GM19099 (cell line): ENCODE results near the gene RNGTT.

Experiments
- POLR2A ChIP-seq: IDR thresholded peaks from 3 replicates; pipeline ENCODE4 v1.6.1; 2011; ENCODE audit warnings: low read depth; ENCODE audit not compliant: insufficient read length; ENCODE audit errors: extremely low read depth

The RNGTT gene

GRCh38 chr6:88734544-88734943 is 228.9 kb downstream of the RNGTT start:
- TF ChIP-seq POLR2A, result no peak

GRCh38 chr6:88730611-88731011 is 232.8 kb downstream of the RNGTT start:
- TF ChIP-seq POLR2A, result no peak

- TF ChIP-seq POLR2A, result no peak
Measured at GRCh38 chr6:88728756-88729155, 234.7 kb downstream of the RNGTT start.

- TF ChIP-seq POLR2A, result no peak
Measured at GRCh38 chr6:88725111-88725975, 238.1 kb downstream of the RNGTT start.

- no peak for TF ChIP-seq POLR2A
Measured at GRCh38 chr6:88722686-88723085, 240.7 kb downstream of the RNGTT start.

GRCh38 chr6:88712243-88712936 is 251.0 kb downstream of the RNGTT start:
- no peak for TF ChIP-seq POLR2A

GRCh38 chr6:88709819-88710246 is 253.6 kb downstream of the RNGTT start:
- no peak for TF ChIP-seq POLR2A

- no peak for TF ChIP-seq POLR2A
Measured at GRCh38 chr6:88708197-88708744, 255.1 kb downstream of the RNGTT start.

- TF ChIP-seq POLR2A, result no peak
Measured at GRCh38 chr6:88705601-88706000, 257.8 kb downstream of the RNGTT start.

- TF ChIP-seq POLR2A, result no peak
Measured at GRCh38 chr6:88704980-88705379, 258.4 kb downstream of the RNGTT start.

GRCh38 chr6:88702956-88703556 is 260.4 kb downstream of the RNGTT start:
- TF ChIP-seq POLR2A, result no peak

GRCh38 chr6:88698661-88699060 is 264.8 kb downstream of the RNGTT start:
- no peak for TF ChIP-seq POLR2A

GRCh38 chr6:88695937-88696336 is 267.5 kb downstream of the RNGTT start:
- no peak for TF ChIP-seq POLR2A

- no peak for TF ChIP-seq POLR2A
Measured at GRCh38 chr6:88683734-88684133, 279.7 kb downstream of the RNGTT start.

GRCh38 chr6:88680654-88681053 is 282.8 kb downstream of the RNGTT start:
- TF ChIP-seq POLR2A, result no peak
